ENCODE data around the gene TNP2. TPM values are rescaled to one million over a fixed set of nuclear protein-coding genes. Genes with fewer than 3 reads are reported as not detected.
A peak's percentile ranks its signal among the peaks of the same experiment; 100 is the strongest.

Gene TNP2
- total RNA-seq, 2 donors from 2014 or later: not detected

DNA sequence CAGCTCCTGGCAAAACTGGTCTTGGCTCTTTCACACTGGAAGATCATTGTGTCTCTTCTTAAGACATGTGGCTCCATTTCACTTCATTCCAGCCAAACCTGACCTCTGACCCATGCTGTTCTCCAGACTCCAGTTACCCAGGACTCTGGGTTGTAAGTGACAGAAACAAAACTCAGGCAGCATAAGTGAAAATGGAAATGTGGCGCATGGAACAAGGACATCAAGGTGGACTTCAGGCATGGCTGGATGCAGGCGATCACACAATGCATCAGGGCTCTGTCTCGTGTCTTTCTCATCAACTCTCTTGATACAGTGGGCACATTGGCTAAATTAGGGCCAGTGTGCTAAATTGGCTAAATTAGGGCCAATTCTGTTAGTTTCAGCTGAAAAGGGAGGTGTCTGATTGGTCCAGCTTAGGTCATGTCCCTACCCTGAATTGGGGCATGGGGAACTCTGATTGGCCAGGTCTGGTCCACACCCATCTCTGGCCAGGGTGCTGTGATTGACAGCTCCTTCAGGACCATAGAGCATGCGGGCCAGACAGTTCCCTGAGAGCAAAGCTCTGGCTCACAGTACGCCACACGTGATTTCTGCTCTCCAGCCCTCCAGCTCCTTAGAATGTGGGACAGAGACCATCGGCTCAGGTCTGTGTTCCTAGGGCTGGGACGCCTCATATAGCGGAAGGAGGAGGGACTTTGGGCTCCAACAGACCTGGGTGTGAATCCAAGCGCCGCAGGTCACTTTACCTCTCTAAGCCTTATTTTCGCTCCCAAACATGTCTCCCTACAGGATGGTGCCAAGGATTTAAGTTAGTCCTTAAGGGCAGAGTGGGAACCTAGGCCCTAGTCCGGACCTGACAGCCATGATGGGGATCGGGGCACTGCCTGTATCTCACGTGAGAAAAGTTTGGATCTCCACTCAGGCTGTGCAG lies 30.6 kb downstream of the TNP2 start:
- intact Hi-C loops (cut with DNase I): no loop called here
- H3K9me3 ChIP-seq: no peaks in the 10 kb centered on the region
- H3K36me3 ChIP-seq: no peaks in the 10 kb centered on the region
- no peak overlapping the region for H3K9ac ChIP-seq (ENCODE audit: low read depth in 2 of 2, low read length in 2 of 2)
- H3K27ac ChIP-seq: no peak overlapping the region
- no peak for DNase-seq
- H3K4me1 ChIP-seq: peaks cover 5% of the 10 kb centered on the region
- H3K4me3 ChIP-seq: no peak overlapping the region
- H3K27me3 ChIP-seq: no peaks in the 10 kb centered on the region
- no peak for TF ChIP-seq CTCF (IDR thresholded peaks at IDR 0.05)

DNA sequence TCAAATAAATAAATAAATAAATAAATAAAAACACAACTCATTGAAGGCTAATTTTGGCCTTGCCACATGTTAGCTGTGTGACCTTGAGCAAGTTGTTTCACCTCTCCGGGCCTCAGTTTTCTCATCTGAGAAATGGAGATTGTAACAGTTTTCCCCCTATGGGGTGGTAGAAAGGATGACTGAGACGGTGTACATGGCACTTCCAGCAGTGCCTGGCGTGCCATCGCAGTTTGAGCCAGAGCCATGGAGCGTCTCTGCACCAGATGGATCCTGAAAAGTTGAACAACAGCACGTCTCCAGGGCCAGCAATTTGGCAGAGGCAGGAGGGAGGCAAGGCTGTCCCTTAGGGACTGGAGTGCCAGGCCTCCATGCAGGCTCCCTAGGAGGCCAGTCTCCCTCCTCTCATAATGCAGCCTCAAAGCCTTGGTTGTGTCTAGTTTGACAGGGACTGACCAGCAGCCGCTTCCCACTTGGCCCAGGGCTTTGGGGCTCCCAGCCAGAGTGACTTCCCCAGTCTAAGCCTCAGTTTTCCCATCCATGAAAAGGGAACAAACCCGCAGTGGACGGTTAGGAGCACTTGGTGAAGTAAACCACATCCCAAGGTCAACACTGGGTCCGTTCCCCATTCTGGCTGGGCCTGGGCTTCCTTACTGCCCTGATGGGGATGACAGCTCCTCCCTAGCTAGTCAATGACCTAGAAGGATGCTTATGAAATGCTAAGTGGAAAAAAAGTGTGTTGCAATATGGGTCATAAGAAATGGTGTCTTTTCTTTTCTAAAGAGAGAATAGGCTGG lies 32.5 kb downstream of the TNP2 start:
- DNase-seq: no peak
- TF ChIP-seq CTCF (IDR thresholded peaks at IDR 0.05): no peak
- H3K36me3 ChIP-seq: no peaks in the 10 kb centered on the region
- H3K9ac ChIP-seq (ENCODE audit: low read depth in 2 of 2, low read length in 2 of 2): no peak overlapping the region
- peaks cover 5% of the 10 kb centered on the region for H3K4me1 ChIP-seq
- no peaks in the 10 kb centered on the region for H3K27me3 ChIP-seq
- H3K27ac ChIP-seq: no peak overlapping the region
- H3K9me3 ChIP-seq: no peaks in the 10 kb centered on the region
- no peak overlapping the region for H3K4me3 ChIP-seq
- intact Hi-C loops (cut with DNase I): no loop called here

DNA sequence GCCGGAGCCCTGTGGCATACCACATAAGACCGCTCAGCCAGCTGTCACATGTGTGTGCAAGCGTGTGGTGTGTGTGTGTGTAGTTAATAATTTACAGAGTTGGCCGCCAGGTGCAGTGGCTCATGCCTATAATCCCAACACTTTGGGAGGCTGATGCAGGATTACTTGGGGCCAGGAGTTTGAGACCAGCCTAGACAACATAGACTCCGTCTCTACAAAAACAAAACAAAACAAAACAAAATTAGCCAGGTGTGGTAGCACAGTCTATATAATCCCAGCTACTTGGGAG lies 33.5 kb downstream of the TNP2 start:
- Histone ChIP-seq H3K4me1 (peaks cover 5% of the 10 kb centered on the region), H3K27ac (no peak overlapping the region), H3K4me3 (no peak overlapping the region), H3K36me3 (no peaks in the 10 kb centered on the region), H3K9me3 (no peaks in the 10 kb centered on the region), H3K9ac (ENCODE audit: low read depth in 2 of 2, low read length in 2 of 2) (no peak overlapping the region), H3K27me3 (no peaks in the 10 kb centered on the region)
- TF ChIP-seq CTCF (IDR thresholded peaks at IDR 0.05): no peak
- DNase-seq: peak; percentile 54
- intact Hi-C loops (cut with DNase I): no loop called here

- no peak for DNase-seq
- no peak for TF ChIP-seq CTCF (IDR thresholded peaks at IDR 0.05)
- Histone ChIP-seq H3K27me3 (no peaks in the 10 kb centered on the region), H3K9ac (ENCODE audit: low read depth in 2 of 2, low read length in 2 of 2) (no peak overlapping the region), H3K4me3 (no peak overlapping the region), H3K9me3 (no peaks in the 10 kb centered on the region), H3K36me3 (no peaks in the 10 kb centered on the region), H3K4me1 (peaks cover 5% of the 10 kb centered on the region), H3K27ac (no peak overlapping the region)
- intact Hi-C loops (cut with DNase I): no loop called here
Observed at GRCh38 chr16:11234884-11235702, 34.0 kb downstream of the TNP2 start.

DNA sequence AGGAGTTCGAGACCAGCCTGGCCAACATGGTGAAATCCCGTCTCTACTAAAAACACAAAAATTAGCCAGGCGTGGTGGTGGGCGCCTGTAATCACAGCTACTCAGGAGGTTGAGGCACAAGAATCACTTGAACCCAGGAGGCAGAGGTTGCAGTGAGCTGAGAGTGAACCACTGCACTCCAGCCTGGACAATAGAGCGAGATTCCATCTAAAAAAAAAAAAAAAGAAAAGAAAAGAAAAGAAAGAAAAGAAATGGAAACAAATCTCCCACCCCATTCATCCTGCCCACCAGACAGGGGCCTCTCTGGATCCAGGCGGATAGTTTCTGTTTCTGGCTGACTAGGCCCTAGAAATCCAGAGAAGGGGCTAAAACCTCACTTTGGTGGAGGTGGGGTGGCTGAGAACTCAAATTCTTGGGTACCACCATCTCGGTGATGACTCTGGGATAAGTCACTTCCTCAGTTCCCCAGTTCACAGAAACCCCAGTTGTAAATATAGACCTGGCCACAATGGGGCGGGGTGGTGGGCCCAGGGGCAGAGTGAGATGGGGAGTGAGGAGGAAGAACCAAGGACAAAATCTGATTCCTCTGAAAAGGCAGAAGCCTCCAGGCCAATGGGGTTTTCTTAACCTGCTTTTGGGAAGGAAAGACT lies 35.3 kb downstream of the TNP2 start:
- intact Hi-C loops (cut with DNase I): no loop called here
- no peak for DNase-seq
- Histone ChIP-seq H3K27me3 (no peaks in the 10 kb centered on the region), H3K27ac (no peak overlapping the region), H3K4me3 (no peak overlapping the region), H3K4me1 (peaks cover 5% of the 10 kb centered on the region), H3K9ac (ENCODE audit: low read depth in 2 of 2, low read length in 2 of 2) (no peak overlapping the region), H3K9me3 (no peaks in the 10 kb centered on the region), H3K36me3 (no peaks in the 10 kb centered on the region)
- TF ChIP-seq CTCF (IDR thresholded peaks at IDR 0.05): no peak

All from colonic mucosa (tissue), 4 donors.